ENCODE results near the gene CHAMP1.
A peak's percentile ranks its signal among the peaks of the same experiment; 100 is the strongest.
"Not testable (repeated sequence)": the region's sequence is repeated elsewhere in the genome, so short reads cannot be mapped to it uniquely, and the experiment has no call there.

The CHAMP1 gene

GRCh38 chr13:114352763-114353162 lies 38.5 kb downstream of the CHAMP1 start:
- H3F3A ChIP-seq (ENCODE audit: insufficient read depth, low read length); H3K9me2 ChIP-seq (ENCODE audit: low read depth, low read length); H3K4me3 ChIP-seq (ENCODE audit: low read depth, low read length, poor library complexity, severe bottlenecking); H3K36me3 ChIP-seq (ENCODE audit: insufficient read depth, low read length); H3K27ac ChIP-seq (ENCODE audit: low read depth, low read length, poor library complexity, severe bottlenecking); H3K9ac ChIP-seq (ENCODE audit: low read length); H4K20me1 ChIP-seq (ENCODE audit: insufficient read depth, low read length); H3K27me3 ChIP-seq (ENCODE audit: insufficient read depth, low read length); H3K79me2 ChIP-seq (ENCODE audit: insufficient read depth, low read length); H3K9me3 ChIP-seq (ENCODE audit: low read length); H2AFZ ChIP-seq (ENCODE audit: low read length); H3K4me2 ChIP-seq (ENCODE audit: low read length): not testable (repeated sequence)
- TF ChIP-seq, protein P1, sequence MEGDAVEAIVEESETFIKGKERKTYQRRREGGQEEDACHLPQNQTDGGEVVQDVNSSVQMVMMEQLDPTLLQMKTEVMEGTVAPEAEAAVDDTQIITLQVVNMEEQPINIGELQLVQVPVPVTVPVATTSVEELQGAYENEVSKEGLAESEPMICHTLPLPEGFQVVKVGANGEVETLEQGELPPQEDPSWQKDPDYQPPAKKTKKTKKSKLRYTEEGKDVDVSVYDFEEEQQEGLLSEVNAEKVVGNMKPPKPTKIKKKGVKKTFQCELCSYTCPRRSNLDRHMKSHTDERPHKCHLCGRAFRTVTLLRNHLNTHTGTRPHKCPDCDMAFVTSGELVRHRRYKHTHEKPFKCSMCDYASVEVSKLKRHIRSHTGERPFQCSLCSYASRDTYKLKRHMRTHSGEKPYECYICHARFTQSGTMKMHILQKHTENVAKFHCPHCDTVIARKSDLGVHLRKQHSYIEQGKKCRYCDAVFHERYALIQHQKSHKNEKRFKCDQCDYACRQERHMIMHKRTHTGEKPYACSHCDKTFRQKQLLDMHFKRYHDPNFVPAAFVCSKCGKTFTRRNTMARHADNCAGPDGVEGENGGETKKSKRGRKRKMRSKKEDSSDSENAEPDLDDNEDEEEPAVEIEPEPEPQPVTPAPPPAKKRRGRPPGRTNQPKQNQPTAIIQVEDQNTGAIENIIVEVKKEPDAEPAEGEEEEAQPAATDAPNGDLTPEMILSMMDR (IDR thresholded peaks at IDR 0.05; ENCODE audit: low read length) = peak; percentile 75
- H3K4me1 ChIP-seq (ENCODE audit: insufficient read depth, low read length, severe bottlenecking) = peaks cover 25% of the 10 kb centered on the region

DNA sequence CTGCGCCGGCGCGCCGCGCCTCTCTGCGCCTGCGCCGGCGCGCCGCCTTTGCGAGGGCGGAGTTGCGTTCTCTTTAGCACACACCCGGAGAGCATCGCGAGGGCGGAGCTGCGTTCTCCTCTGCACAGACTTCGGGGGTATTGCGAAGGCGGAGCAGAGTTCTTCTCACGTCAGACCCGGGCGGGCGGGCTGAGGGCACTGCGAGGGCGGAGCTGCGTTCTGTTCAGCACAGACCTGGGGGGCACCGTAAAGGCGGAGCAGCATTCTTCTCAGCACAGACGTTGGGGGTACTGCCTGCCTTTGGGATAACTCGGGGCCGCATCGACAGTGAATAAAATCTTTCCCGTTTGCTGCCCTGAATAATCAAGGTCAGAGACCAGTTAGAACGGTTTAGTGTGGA lies 39.1 kb downstream of the CHAMP1 start:
- not testable (repeated sequence) for H2AFZ ChIP-seq (ENCODE audit: low read length); H3K36me3 ChIP-seq (ENCODE audit: insufficient read depth, low read length); H3F3A ChIP-seq (ENCODE audit: insufficient read depth, low read length); H3K27ac ChIP-seq (ENCODE audit: low read depth, low read length, poor library complexity, severe bottlenecking); H3K9me3 ChIP-seq (ENCODE audit: low read length); H4K20me1 ChIP-seq (ENCODE audit: insufficient read depth, low read length); H3K9ac ChIP-seq (ENCODE audit: low read length); H3K4me2 ChIP-seq (ENCODE audit: low read length); H3K79me2 ChIP-seq (ENCODE audit: insufficient read depth, low read length); H3K4me3 ChIP-seq (ENCODE audit: low read depth, low read length, poor library complexity, severe bottlenecking); H3K27me3 ChIP-seq (ENCODE audit: insufficient read depth, low read length); H3K9me2 ChIP-seq (ENCODE audit: low read depth, low read length)
- peaks cover 23% of the 10 kb centered on the region for H3K4me1 ChIP-seq (ENCODE audit: insufficient read depth, low read length, severe bottlenecking)
